ENCODE results near the gene PIK3C2A.

- TF ChIP-seq BHLHE40 (IDR thresholded peaks at IDR 0.05; ENCODE audit: borderline replicate concordance) (no peak), ZNF384 (IDR thresholded peaks at IDR 0.05) (no peak), NFRKB (IDR thresholded peaks at IDR 0.05) (no peak), FOXM1 (IDR thresholded peaks at IDR 0.05; ENCODE audit: borderline replicate concordance) (no peak), FOXA1 (IDR thresholded peaks at IDR 0.05) (no peak), SP1 (IDR thresholded peaks at IDR 0.05) (no peak), CTBP1 (IDR thresholded peaks at IDR 0.05; ENCODE audit: borderline replicate concordance) (no peak), FOXK2 (IDR thresholded peaks at IDR 0.05) (no peak), SUZ12 (IDR thresholded peaks at IDR 0.05) (no peak), PKNOX1 (IDR thresholded peaks at IDR 0.05) (no peak)
These were observed 48.3 kb downstream of the PIK3C2A start for GRCh38 chr11:17159441-17159840.

Data from HEK293T (cell line).